HepG2 (cell line): ENCODE measurements around the gene ZXDC. TPM values are rescaled to one million over a fixed set of nuclear protein-coding genes. Genes with fewer than 3 reads are reported as not detected.

ENCODE experiments used
- ATF1 ChIP-seq: IDR thresholded peaks from 2 replicates; pipeline ENCODE4 v1.6.1; 2016; ENCODE audit warnings: mild to moderate bottlenecking, control low read depth
- ATF7 ChIP-seq, 2 experiments: fragments of 450-650 bp in 1 of 2; sonication (generic) in 1 of 2; formaldehyde crosslinking in 1 of 2; IDR thresholded peaks; 2 replicates each; pipeline versions ENCODE4 v1.4.0 to v1.6.1; 2016 to 2020; ENCODE audit warnings: antibody characterized with exemption in 1 of 2, mild to moderate bottlenecking in 1 of 2, missing genetic modification reagents in 1 of 2
- DPF2 ChIP-seq: sonication (generic); formaldehyde crosslinking; IDR thresholded peaks from 2 replicates; pipeline ENCODE4 v1.4.0; 2020; ENCODE audit warnings: mild to moderate bottlenecking, low read depth, missing genetic modification reagents, borderline replicate concordance
- EP300 ChIP-seq, 3 experiments: sonication (generic) in 1 of 3; formaldehyde crosslinking in 1 of 3; IDR thresholded peaks; 2 replicates each; pipeline versions ENCODE4 v1.5.1 to v1.6.1; 2011 to 2020; ENCODE audit warnings: low read depth in 2 of 3, low read length in 2 of 3, borderline replicate concordance in 1 of 3, improper control_type of control experiment in 1 of 3, mild to moderate bottlenecking in 1 of 3, missing genetic modification reagents in 1 of 3, moderate library complexity in 1 of 3
- FOXP4 ChIP-seq: sonication (generic); formaldehyde crosslinking; IDR thresholded peaks from 2 replicates; pipeline ENCODE4 v1.4.0; 2020; ENCODE audit warnings: missing genetic modification reagents
- GATAD1 ChIP-seq: IDR thresholded peaks from 2 replicates; pipeline ENCODE4 v1.6.1; 2016; ENCODE audit warnings: missing genetic modification reagents, missing compliant biosample characterization
- HHEX ChIP-seq: IDR thresholded peaks from 2 replicates; pipeline ENCODE4 v1.6.1; 2016; ENCODE audit warnings: control low read depth
- KAT8 ChIP-seq: IDR thresholded peaks from 2 replicates; pipeline ENCODE4 v1.6.1; 2016; ENCODE audit warnings: missing genetic modification reagents, missing compliant biosample characterization
- MATR3 ChIP-seq: sonication (generic); formaldehyde crosslinking; IDR thresholded peaks from 2 replicates; pipeline ENCODE4 v1.4.0; 2020; ENCODE audit warnings: missing genetic modification reagents
- MED1 ChIP-seq: sonication (generic); formaldehyde crosslinking; IDR thresholded peaks from 2 replicates; pipeline ENCODE4 v1.4.0; 2020; ENCODE audit warnings: missing genetic modification reagents
- SOX13 ChIP-seq, 3 experiments: fragments of 450-650 bp in 1 of 3; sonication (generic) in 1 of 3; formaldehyde crosslinking in 1 of 3; IDR thresholded peaks in 2 of 3; conservative IDR thresholded peaks in 1 of 3; 2 replicates each; pipeline versions ENCODE4 v1.5.0 to v1.6.1; 2016 to 2020; ENCODE audit warnings: antibody characterized with exemption in 1 of 3, mild to moderate bottlenecking in 1 of 3, missing compliant biosample characterization in 1 of 3, missing genetic modification reagents in 1 of 3, moderate library complexity in 1 of 3
- SRSF4 ChIP-seq: fragments of 200-400 bp; formaldehyde crosslinking; IDR thresholded peaks from one replicate; pipeline ENCODE4 v1.6.1; 2018; ENCODE audit warnings: mild to moderate bottlenecking, low read depth, low read length, moderate library complexity; ENCODE audit not compliant: poor library complexity, severe bottlenecking
- TEAD3 ChIP-seq: optimal IDR thresholded peaks from 2 replicates; pipeline ENCODE3; 2016; ENCODE audit warnings: borderline replicate concordance
- ZNF280D ChIP-seq: sonication (generic); formaldehyde crosslinking; IDR thresholded peaks from 2 replicates; pipeline ENCODE4 v1.5.1; 2020; ENCODE audit warnings: mild to moderate bottlenecking, missing genetic modification reagents
- ZNF331 ChIP-seq: sonication (generic); formaldehyde crosslinking; IDR thresholded peaks from 2 replicates; pipeline ENCODE4 v1.4.0; 2020; ENCODE audit warnings: missing genetic modification reagents
- ZNF503 ChIP-seq: sonication (generic); formaldehyde crosslinking; IDR thresholded peaks from 2 replicates; pipeline ENCODE4 v1.4.0; 2020; ENCODE audit warnings: missing genetic modification reagents
- ZNF644 ChIP-seq: IDR thresholded peaks from 2 replicates; pipeline ENCODE4 v1.6.1; 2016; ENCODE audit warnings: low read depth
- ZNF749 ChIP-seq: sonication (generic); formaldehyde crosslinking; IDR thresholded peaks from 2 replicates; pipeline ENCODE4 v1.8.0; 2022; ENCODE audit warnings: mild to moderate bottlenecking, missing genetic modification reagents, moderate library complexity, borderline replicate concordance
- polyA plus RNA-seq, 8 experiments: library from polyadenylated mRNA; depleted of rRNA in 3 of 8; stranded (reverse) in 7 of 8; unstranded in 1 of 8; fragments of >200 nt; fragmentation: Illumina TruSeq in 4 of 8; extraction: Trizol in 4 of 8; gene quantifications; 2 replicates each; pipeline versions ENCODE4 v1.2.1 to v1.2.3, GENCODE V29; 2011 to 2016; ENCODE audit warnings: low read depth in 4 of 8, missing spikeins in 1 of 8, mixed read lengths in 1 of 8; ENCODE audit not compliant: insufficient read depth in 1 of 8
- total RNA-seq, 5 experiments: library from RNA; depleted of rRNA; stranded (reverse); fragments of >200 nt; fragmentation: Illumina TruSeq; extraction: Trizol; gene quantifications; 2 replicates each; pipeline ENCODE4 v1.2.3, GENCODE V29; 2016; ENCODE audit warnings: low read depth in 1 of 5
- TF ChIP-seq, protein P1 (sequence below): IDR thresholded peaks from 2 replicates; pipeline ENCODE4 v1.6.1; 2012; ENCODE audit warnings: low read depth, low read length, improper control_type of control experiment

ZXDC gene
- total and polyA plus RNA-seq, 2 of the 13 experiments (the other 11 are each of a cell fraction or from before 2014, with no cell fraction given) = 17.6 to 21.2 TPM

- TF ChIP-seq TEAD3 (CRISPR knock-in tag) = peak; percentile 59
- TF ChIP-seq HHEX (CRISPR knock-in tag) = no peak
- no peak for TF ChIP-seq MATR3
- peak; percentile 60 for TF ChIP-seq ZNF331 (CRISPR knock-in tag)
- no peak for TF ChIP-seq SRSF4
- TF ChIP-seq EP300 (IDR thresholded peaks at IDR 0.05; ENCODE audit: low read depth in 2 of 2, low read length in 2 of 2) = peak; percentile 37 to 55; a peak in 2 of 4 replicates
- TF ChIP-seq EP300 (CRISPR knock-in tag; IDR thresholded peaks at IDR 0.05; ENCODE audit: borderline replicate concordance) = no peak; the same call in 1 of the 2 replicates
- TF ChIP-seq SOX13 (IDR thresholded peaks at IDR 0.05) = no peak
- TF ChIP-seq SOX13 (CRISPR knock-in tag; conservative IDR thresholded peaks at IDR 0.05 in 1 of 2, IDR thresholded peaks at IDR 0.05 in 1 of 2) = peak in 1 of 2 experiments; percentile 60; a peak in 1 of 4 replicates
- 0 out of 2 replicates have a peak, but pooled peaks have one; percentile 18 for TF ChIP-seq ZNF503 (CRISPR knock-in tag)
- no peak for TF ChIP-seq ATF1 (CRISPR knock-in tag)
- peak; percentile 50; the same call in 1 of the 2 replicates for TF ChIP-seq FOXP4
- peak; percentile 43; the same call in 1 of the 2 replicates for TF ChIP-seq ATF7 (IDR thresholded peaks at IDR 0.05)
- no peak for TF ChIP-seq ATF7 (CRISPR knock-in tag; IDR thresholded peaks at IDR 0.05)
- TF ChIP-seq MED1 = peak; percentile 43
- no peak for TF ChIP-seq ZNF280D (CRISPR knock-in tag)
- TF ChIP-seq, protein P1, sequence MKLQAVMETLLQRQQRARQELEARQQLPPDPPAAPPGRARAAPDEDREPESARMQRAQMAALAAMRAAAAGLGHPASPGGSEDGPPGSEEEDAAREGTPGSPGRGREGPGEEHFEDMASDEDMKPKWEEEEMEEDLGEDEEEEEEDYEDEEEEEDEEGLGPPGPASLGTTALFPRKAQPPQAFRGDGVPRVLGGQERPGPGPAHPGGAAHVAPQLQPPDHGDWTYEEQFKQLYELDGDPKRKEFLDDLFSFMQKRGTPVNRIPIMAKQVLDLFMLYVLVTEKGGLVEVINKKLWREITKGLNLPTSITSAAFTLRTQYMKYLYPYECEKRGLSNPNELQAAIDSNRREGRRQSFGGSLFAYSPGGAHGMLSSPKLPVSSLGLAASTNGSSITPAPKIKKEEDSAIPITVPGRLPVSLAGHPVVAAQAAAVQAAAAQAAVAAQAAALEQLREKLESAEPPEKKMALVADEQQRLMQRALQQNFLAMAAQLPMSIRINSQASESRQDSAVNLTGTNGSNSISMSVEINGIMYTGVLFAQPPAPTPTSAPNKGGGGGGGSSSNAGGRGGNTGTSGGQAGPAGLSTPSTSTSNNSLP = peak; percentile 33; the same call in 1 of the 2 replicates
- TF ChIP-seq ZNF644 = peak; percentile 97
- no peak for TF ChIP-seq DPF2
- TF ChIP-seq ZNF749 (CRISPR knock-in tag) = no peak
- TF ChIP-seq GATAD1 (CRISPR knock-in tag) = peak; percentile 52; the same call in 1 of the 2 replicates
- TF ChIP-seq KAT8 = peak; percentile 71
Observed at GRCh38 chr3:126472277-126473006, 3.2 kb downstream of the ZXDC start (continued).
